GM12874 (cell line): ENCODE measurements around the gene VWA8.

ENCODE experiments used
- TF ChIP-seq, protein P1 (sequence below): IDR thresholded peaks from 2 replicates; pipeline ENCODE4 v1.5.1; 2011; ENCODE audit warnings: low read depth, mild to moderate bottlenecking, control low read depth, low read length, moderate library complexity; ENCODE audit not compliant: insufficient read depth

VWA8 gene

GRCh38 chr13:41960637-41961465 lies at the start of gene VWA8:
Gene VWA8 (minus strand): TSS chr13:41961109. CDS start chr13:41961015, 94 bp downstream.
- TF ChIP-seq, protein P1, sequence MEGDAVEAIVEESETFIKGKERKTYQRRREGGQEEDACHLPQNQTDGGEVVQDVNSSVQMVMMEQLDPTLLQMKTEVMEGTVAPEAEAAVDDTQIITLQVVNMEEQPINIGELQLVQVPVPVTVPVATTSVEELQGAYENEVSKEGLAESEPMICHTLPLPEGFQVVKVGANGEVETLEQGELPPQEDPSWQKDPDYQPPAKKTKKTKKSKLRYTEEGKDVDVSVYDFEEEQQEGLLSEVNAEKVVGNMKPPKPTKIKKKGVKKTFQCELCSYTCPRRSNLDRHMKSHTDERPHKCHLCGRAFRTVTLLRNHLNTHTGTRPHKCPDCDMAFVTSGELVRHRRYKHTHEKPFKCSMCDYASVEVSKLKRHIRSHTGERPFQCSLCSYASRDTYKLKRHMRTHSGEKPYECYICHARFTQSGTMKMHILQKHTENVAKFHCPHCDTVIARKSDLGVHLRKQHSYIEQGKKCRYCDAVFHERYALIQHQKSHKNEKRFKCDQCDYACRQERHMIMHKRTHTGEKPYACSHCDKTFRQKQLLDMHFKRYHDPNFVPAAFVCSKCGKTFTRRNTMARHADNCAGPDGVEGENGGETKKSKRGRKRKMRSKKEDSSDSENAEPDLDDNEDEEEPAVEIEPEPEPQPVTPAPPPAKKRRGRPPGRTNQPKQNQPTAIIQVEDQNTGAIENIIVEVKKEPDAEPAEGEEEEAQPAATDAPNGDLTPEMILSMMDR, result no peak

DNA sequence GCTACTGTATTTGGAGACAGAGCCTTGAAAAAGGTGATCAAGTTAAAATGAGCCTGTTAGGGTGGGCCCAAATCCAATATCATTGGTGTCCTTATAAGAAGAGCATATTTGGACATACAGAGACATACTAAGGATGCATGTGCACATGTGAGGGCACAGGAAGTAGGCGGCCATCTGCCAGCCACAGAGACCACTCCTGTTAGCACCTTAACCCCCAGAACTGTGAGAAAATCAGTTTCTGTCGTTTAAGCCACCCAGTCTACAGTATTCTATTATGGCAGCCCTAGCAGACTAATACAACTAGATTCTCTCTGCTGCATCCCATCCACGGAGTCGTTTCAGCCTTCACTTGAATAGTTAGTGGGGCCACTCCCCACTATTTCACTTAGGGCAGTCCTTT lies 48.1 kb upstream of the VWA8 start:
- TF ChIP-seq, protein P1, result no peak

DNA sequence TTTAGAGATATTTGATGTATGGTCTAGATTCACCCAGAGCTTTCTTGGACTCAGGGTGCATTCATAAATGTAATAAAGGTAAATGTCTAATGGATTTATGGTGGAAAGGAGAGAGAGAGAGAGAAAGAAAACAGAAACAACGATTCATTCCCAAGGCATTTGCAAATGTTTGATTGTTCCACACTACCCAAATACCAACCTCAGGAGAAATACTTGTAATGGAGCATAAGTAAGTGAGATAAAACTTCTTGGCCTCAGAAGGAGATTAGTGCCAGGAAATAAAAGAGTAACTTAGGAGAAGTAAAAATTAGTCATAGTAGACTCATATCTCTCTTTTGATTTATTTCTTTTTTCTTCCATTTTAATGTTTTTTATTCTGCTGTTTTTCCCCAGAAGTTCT lies 46.9 kb upstream of the VWA8 start:
- TF ChIP-seq, protein P1, result no peak

GRCh38 chr13:42002066-42002465 lies 41.2 kb upstream of the VWA8 start:
- TF ChIP-seq, protein P1, result no peak

- TF ChIP-seq, protein P1, result no peak
Observed at GRCh38 chr13:42001580-42001979, 40.7 kb upstream of the VWA8 start.

DNA sequence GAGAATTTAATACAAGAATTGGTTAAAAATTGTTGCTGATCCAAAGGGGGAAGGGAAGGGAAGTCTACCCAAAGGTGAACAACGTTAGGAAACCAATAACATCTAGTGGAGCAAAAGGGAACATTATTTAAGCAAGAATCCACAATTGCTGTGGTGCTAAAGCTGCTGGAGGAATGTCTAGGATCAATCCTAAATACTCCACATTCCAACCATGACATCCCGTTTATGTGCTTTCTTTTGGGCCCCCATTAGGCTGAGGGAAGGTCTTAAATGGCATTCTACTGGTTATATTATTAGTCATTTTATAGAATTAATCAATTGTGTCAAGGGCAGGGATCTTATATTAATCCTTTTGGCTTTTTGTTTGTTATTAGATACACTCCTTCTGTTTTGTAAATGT lies 39.9 kb upstream of the VWA8 start:
- TF ChIP-seq, protein P1, result no peak

DNA sequence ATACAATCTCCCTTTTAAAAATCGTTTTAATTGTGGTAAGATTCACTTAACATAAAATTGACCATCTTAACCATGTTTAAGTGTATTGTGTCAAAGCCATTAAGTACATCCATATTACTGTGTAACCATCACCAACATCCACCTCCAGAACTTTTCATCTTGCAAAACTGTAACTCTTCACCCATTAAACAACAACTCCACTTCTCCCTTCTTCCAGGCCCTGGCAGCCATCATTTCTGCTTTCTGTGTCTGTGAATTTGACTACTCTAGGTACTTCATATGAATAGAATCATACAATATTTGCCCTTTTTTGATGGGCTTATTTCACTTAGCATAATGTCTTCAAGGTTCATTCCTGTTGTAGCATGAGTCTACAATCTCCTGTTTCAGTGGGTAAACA lies 36.5 kb upstream of the VWA8 start:
- TF ChIP-seq, protein P1, result no peak
